ENCODE results near the gene TBX19. TPM values are rescaled to one million over a fixed set of nuclear protein-coding genes. Genes with fewer than 3 reads are reported as not detected.
A peak's percentile ranks its signal among the peaks of the same experiment; 100 is the strongest.
"Not testable (repeated sequence)": the region's sequence is repeated elsewhere in the genome, so short reads cannot be mapped to it uniquely, and the experiment has no call there.

The TBX19 gene
- total RNA-seq, 4 donors from 2014 or later: 1.8 to 8.5 (median 3.7) TPM

DNA sequence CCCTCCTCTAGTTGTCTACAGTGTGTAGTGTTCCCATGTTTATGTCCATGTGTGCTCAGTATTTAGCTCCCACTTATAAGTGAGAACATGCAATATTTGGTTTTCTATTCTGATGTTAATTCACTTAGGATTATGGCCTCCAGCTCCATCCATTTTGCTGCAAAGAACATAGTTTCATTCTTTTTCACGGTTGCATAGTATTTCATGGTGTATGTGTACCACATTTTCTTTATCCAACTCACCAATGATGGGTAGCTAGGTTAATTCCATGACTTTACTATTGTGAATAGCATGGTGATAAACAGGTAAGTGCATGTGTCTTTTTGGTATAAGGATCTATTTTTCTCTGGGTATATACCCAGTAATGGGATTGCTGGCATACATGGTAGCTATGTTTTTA, 67.0 kb downstream of the TBX19 start:
- Histone ChIP-seq H3K27ac (no peak overlapping the region), H3K27me3 (no peaks in the 10 kb centered on the region), H3K4me3 (peak overlapping the region in 1 of 4 donors; percentile 34), H3K4me1 (peaks cover 0 to 6% (median 2%) of the 10 kb centered on the region in 4 donors), H3K36me3 (no peaks in the 10 kb centered on the region), H3K9me3 (no peaks in the 10 kb centered on the region)
- WGBS, 2 donors: 96 to 100% methylated on average over 1 of the region's 1 CpG
- DNase-seq (ENCODE audit: low spot score in 2 of 2): no peak
- TF ChIP-seq CTCF (IDR thresholded peaks at IDR 0.05): no peak
- TF ChIP-seq EP300 (IDR thresholded peaks at IDR 0.05): no peak
- TF ChIP-seq POLR2A (IDR thresholded peaks at IDR 0.05): no peak

DNA sequence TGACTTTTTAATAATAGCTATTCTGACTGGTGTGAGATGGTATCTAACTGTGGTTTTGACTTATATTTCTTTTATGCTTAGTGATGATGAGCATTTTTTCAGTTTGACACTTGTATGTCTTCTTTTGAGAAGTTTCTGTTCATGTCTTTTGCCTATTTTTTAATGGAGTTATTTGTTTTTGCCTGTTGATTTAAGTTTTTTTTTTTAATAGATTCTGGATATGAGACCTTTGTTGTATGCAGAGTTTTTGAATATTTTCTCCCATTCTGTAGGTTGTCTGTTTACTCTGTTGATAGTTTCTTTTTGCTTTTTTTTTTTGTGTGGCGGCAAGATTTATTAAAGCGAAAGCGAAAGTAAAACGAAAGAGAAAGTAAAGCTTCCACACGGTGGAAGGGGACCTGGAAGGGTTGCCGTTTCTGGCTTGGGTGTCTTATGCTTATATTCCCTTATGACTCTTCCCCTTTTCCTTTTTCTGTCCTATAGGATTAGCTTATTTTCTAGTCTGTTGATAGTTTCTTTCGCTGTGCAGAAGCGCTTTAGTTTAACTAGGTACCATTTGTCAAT, 67.6 kb downstream of the TBX19 start:
- Histone ChIP-seq H3K4me1 (peaks cover 0 to 2% (median 0%) of the 10 kb centered on the region in 4 donors), H3K4me3 (peak overlapping the region in 3 of 4 donors; percentile 30 to 40 (median 34)), H3K36me3 (no peaks in the 10 kb centered on the region), H3K9me3 (no peaks in the 10 kb centered on the region), H3K27ac (no peak overlapping the region), H3K27me3 (no peaks in the 10 kb centered on the region)
- no peak for DNase-seq (ENCODE audit: low spot score in 2 of 2)
- TF ChIP-seq CTCF (IDR thresholded peaks at IDR 0.05): no peak
- no peak for TF ChIP-seq POLR2A (IDR thresholded peaks at IDR 0.05)
- TF ChIP-seq EP300 (IDR thresholded peaks at IDR 0.05): no peak
- WGBS, 2 donors: 53 to 63% methylated on average over 8 of the region's 8 CpGs

- not testable (repeated sequence) for DNase-seq (ENCODE audit: low spot score in 2 of 2); H3K27me3 ChIP-seq; H3K4me3 ChIP-seq; H3K4me1 ChIP-seq; H3K27ac ChIP-seq; H3K36me3 ChIP-seq; H3K9me3 ChIP-seq
- 92 to 93% methylated on average over 31 to 32 of the region's 36 CpGs for WGBS, 2 donors
Observed at GRCh38 chr1:168354335-168355269, 73.9 kb downstream of the TBX19 start.

GRCh38 chr1:168360151-168361021, 79.7 kb downstream of the TBX19 start:
- Histone ChIP-seq H3K27ac (no peak overlapping the region), H3K36me3 (no peaks in the 10 kb centered on the region), H3K4me3 (no peak overlapping the region), H3K9me3 (no peaks in the 10 kb centered on the region), H3K4me1 (no peaks in the 10 kb centered on the region), H3K27me3 (no peaks in the 10 kb centered on the region)
- WGBS, 2 donors: 73 to 76% methylated on average over 7 of the region's 7 CpGs
- DNase-seq (ENCODE audit: low spot score in 2 of 2): no peak
- TF ChIP-seq POLR2A (IDR thresholded peaks at IDR 0.05) (no peak), EP300 (IDR thresholded peaks at IDR 0.05) (no peak)

- no peaks in the 10 kb centered on the region for H3K9me3 ChIP-seq
- no peak for DNase-seq (ENCODE audit: low spot score in 2 of 2)
- no peaks in the 10 kb centered on the region for H3K27me3 ChIP-seq
- no peak overlapping the region for H3K27ac ChIP-seq
- H3K4me1 ChIP-seq: no peaks in the 10 kb centered on the region
- 78 to 80% methylated on average over 2 of the region's 2 CpGs for WGBS, 2 donors
- no peak for TF ChIP-seq POLR2A (IDR thresholded peaks at IDR 0.05)
- no peak for TF ChIP-seq CTCF (IDR thresholded peaks at IDR 0.05)
- no peak for TF ChIP-seq EP300 (IDR thresholded peaks at IDR 0.05)
- no peak overlapping the region for H3K4me3 ChIP-seq
- H3K36me3 ChIP-seq: no peaks in the 10 kb centered on the region
Observed at GRCh38 chr1:168361252-168361651, 80.6 kb downstream of the TBX19 start.

Data from tibial nerve (tissue), 4 donors.